Measurements from ENCODE around the gene HOXD13. TPM values are rescaled to one million over a fixed set of nuclear protein-coding genes. Genes with fewer than 3 reads are reported as not detected.

The HOXD13 gene
- polyA plus RNA-seq, 10 donors, result 0.11 TPM; not detected in 9

Other genes starting within 250 kb of the HOXD13 start
- 10 to 100 TPM; 24.3 to 55.3 (median 34.5) TPM for gene LNPK, start 90.5 kb upstream of the HOXD13 start, polyA plus RNA-seq (ENCODE audit: insufficient read length in 10 of 10)
- under 1 TPM in 2 of 10 donors, not detected in 8; 0.04 TPM for gene EVX2, start 8.8 kb upstream of the HOXD13 start, polyA plus RNA-seq (ENCODE audit: insufficient read length in 10 of 10)
- gene HOXD12, start 7.1 kb downstream of the HOXD13 start, polyA plus RNA-seq (ENCODE audit: insufficient read length in 10 of 10), result not detected
- gene HOXD11, start 14.6 kb downstream of the HOXD13 start, polyA plus RNA-seq (ENCODE audit: insufficient read length in 10 of 10), result not detected
- gene HOXD10, start 24.1 kb downstream of the HOXD13 start, polyA plus RNA-seq (ENCODE audit: insufficient read length in 10 of 10), result under 1 TPM; 0.15 to 0.78 (median 0.28) TPM
- gene HOXD9, start 30.0 kb downstream of the HOXD13 start, polyA plus RNA-seq (ENCODE audit: insufficient read length in 10 of 10), result 10 to 100 TPM in 1 of 10 donors, 1 to 10 TPM in 9; 4.8 to 11.5 (median 5.7) TPM
- gene HOXD8, start 37.0 kb downstream of the HOXD13 start, polyA plus RNA-seq (ENCODE audit: insufficient read length in 10 of 10), result 10 to 100 TPM; 30.6 to 43.1 (median 40.2) TPM
- gene HOXD4, start 58.8 kb downstream of the HOXD13 start, polyA plus RNA-seq (ENCODE audit: insufficient read length in 10 of 10), result 10 to 100 TPM in 2 of 10 donors, 1 to 10 TPM in 8; 3.8 to 11.3 (median 7.3) TPM
- 1 to 10 TPM; 2.2 to 5.9 (median 3.2) TPM for gene HOXD3, start 64.6 kb downstream of the HOXD13 start, polyA plus RNA-seq (ENCODE audit: insufficient read length in 10 of 10)
- gene HOXD1, start 95.9 kb downstream of the HOXD13 start, polyA plus RNA-seq (ENCODE audit: insufficient read length in 10 of 10), result 1 to 10 TPM; 1.1 to 3.2 (median 1.6) TPM
- 10 to 100 TPM; 49.0 to 65.2 (median 53.2) TPM for gene MTX2, start 176.7 kb downstream of the HOXD13 start, polyA plus RNA-seq (ENCODE audit: insufficient read length in 10 of 10)